Measurements from ENCODE around the gene SUB1.

DNA sequence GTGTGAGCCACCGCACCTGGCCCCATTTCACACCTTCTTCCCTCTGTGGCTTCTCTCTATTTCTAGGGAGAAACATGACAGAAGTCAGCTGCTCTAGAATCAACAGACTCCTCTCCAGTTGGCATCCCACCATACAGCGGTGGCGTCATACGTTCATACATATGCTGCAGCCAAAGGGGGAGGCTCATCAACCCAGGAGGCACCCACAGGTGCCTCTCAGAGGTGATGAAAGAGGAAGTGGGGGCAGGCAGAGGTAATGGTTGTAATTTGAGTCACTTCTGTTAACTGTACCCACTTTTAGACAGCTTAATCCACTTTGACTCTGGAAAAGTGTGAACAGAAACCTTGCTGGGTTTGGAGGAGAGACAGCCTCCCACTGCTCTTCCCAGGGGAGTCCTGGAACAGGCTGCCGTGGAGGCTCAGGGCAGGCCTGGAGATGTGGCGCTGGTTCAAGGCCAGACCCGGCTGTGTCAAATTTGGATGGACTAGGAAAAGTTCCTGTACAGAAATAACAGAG lies 47.3 kb upstream of the SUB1 start:
- TF ChIP-seq, protein P1, sequence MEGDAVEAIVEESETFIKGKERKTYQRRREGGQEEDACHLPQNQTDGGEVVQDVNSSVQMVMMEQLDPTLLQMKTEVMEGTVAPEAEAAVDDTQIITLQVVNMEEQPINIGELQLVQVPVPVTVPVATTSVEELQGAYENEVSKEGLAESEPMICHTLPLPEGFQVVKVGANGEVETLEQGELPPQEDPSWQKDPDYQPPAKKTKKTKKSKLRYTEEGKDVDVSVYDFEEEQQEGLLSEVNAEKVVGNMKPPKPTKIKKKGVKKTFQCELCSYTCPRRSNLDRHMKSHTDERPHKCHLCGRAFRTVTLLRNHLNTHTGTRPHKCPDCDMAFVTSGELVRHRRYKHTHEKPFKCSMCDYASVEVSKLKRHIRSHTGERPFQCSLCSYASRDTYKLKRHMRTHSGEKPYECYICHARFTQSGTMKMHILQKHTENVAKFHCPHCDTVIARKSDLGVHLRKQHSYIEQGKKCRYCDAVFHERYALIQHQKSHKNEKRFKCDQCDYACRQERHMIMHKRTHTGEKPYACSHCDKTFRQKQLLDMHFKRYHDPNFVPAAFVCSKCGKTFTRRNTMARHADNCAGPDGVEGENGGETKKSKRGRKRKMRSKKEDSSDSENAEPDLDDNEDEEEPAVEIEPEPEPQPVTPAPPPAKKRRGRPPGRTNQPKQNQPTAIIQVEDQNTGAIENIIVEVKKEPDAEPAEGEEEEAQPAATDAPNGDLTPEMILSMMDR (conservative IDR thresholded peaks at IDR 0.05 in 1 of 2, IDR thresholded peaks at IDR 0.05 in 1 of 2; ENCODE audit: low read depth in 1 of 2, low read length in 2 of 2) = no peak
- no peak for TF ChIP-seq EZH2 (IDR thresholded peaks at IDR 0.05; ENCODE audit: low read length, missing control alignments)

Data from fibroblast of lung (primary cell).